Ramos (cell line): ENCODE data around the gene EXOC4.

ENCODE experiments used
- in situ Hi-C: fragments of 300-500 bp; cut with MboI; formaldehyde crosslinking; loops from one replicate; pipeline ENCODE4 v1.14.3; 2022; ENCODE audit warnings: low sequenced_read_pairs; ENCODE audit not compliant: unreplicated experiment

The EXOC4 gene

DNA sequence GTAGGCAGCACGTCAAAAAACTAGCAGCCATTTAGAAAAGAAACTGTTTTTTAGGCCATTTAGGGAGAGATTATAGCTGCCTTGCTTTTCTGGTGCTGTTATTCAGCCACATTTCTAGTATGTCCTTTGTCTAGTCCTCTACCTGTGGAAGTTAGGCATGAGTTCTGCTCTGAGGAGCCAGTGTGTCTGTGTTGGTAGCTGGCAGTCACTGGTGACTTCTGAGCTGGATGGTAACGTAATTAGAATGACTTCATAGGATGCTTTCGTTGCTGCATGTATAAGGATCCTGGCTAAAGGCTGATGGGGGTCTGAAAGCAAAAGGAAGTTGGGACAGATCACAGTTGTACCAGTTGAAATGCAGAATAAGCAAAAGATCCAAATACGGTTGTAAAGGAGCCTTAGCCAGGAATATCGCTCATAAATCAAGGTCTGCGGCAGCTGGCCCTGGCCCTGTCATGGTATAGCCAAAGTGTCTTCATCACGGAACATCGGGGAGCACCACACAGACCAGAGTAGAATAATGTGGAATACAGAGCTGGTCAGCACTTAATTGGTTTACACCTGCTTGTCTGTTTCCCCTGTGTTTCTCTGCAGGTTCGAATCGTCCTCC is 226.7 kb downstream of the EXOC4 start:
- in situ Hi-C loops: no loop called here

- in situ Hi-C loops: no loop called here
These were observed 228.0 kb downstream of the EXOC4 start for GRCh38 chr7:133480868-133481267.

DNA sequence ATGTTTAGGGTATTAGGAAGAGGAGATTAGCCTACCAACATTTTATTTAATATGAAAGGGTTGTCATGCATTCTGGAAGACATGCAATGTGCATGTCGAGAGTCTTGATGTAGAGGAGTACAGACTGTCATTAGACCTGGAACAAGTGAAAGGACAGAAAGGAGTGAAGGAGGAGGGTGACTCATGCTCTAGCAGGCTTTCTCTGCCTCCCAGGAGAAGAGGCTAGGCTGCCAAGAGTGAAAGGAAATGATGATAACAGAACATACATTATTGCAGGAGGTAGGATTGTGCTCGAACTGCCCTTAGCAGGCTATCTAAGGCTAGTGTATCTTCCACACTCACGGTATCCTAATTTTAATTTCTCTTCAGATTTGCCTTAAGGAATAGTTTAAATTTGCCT is 228.8 kb downstream of the EXOC4 start:
- in situ Hi-C loops: no loop called here

DNA sequence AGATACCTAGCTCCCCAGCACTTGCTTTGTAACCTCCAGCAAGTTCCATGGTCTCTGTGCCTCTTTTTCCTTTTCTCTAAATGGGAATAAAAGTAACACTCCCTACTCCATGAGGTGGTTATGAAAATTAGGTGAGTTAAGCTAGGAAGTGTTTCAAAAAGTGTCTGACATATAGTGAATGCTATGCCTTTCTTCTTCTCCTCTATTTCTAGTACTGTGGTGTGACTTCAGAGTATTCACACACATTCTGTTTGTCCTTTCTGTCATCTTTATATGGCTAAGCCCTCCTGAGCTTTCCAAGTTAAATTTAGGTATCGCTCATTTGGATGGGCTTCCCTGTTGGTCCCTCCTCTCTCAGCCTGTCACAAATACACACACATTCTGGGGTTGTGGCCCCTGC is 229.7 kb downstream of the EXOC4 start:
- in situ Hi-C loops: no loop called here

GRCh38 chr7:133484086-133484485 is 231.2 kb downstream of the EXOC4 start:
- in situ Hi-C loops: no loop called here

DNA sequence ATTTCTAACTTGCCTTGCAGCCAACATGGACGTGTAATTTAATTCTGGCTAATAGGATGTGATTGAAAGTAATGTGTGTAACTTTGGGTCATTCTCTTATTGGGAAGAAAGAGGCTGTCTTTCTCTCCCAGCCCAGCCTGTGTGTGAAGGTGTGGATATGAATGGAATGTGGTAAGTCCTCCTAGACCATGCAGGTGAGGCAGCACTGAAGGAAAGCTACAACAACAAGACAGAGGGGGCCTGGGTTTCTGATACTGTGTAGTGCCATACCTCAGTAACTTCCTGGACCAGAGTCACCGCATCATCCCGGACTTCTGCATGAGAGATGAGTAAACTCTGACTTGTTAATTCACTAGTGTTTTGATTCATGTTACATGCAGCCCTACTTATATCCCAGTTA is 237.0 kb downstream of the EXOC4 start:
- in situ Hi-C loops: no loop called here

- in situ Hi-C loops: no loop called here
These were observed 238.4 kb downstream of the EXOC4 start for GRCh38 chr7:133491201-133491691.

- in situ Hi-C loops: no loop called here
These were observed 239.2 kb downstream of the EXOC4 start for GRCh38 chr7:133491846-133492652.

DNA sequence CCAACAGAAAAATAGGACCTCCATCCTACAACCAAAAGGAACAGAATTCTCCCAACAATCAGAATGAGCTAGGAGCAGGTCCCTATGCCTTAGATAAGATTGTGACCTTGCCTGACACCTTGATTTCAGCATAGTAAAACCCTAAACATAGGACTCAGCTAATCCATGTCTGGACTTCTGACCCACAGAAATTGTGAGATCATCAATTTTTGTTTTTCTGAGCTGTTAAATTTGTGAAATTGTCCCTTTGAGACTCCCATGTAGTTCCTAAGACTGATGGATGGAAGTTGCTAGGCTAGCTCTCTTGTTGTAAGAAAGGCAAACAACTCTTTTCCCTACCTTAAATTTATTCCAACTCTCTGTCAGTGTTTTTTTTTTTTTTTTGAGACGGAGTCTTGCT is 244.2 kb downstream of the EXOC4 start:
- in situ Hi-C loops: no loop called here

GRCh38 chr7:133501771-133502170 is 248.9 kb downstream of the EXOC4 start:
- in situ Hi-C loops: no loop called here

DNA sequence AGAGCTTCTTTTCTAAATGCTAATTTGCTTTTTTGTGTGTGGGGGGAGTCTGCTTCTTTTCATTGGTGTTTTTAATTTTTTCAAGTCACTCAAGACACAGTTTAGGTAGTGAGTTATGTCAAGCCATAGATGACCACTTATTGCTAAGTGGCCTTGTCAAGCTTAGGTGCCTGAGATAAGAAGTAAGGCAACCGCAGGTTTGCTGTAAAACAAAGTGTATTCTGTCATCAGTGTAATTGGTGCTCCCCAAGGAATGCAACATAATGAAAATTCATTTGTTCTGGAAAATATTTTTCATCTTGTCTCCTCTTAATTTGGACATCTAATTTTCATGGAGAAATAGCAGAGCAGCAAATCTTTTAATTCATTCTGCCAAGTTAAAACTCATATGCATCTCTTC is 249.6 kb downstream of the EXOC4 start:
- in situ Hi-C loops: no loop called here

DNA sequence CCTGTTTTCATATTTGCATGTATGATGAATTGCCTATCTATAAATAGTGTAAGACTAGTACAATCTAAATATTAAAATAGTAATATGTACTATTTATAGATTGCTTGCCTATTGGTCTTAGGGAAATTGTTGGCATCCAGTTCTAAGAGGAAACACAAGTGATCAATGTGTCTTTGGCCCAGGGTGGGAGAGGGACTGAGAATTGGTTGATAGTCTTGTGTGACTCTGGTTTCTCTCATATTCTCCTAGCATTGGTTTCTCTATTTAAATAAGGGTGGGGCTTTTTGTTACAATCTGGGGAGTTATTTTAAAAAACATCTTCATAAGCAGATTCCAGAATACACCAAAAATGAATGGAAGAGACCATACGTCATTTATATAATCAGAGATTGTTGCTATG is 250.1 kb downstream of the EXOC4 start:
- in situ Hi-C loops: no loop called here

DNA sequence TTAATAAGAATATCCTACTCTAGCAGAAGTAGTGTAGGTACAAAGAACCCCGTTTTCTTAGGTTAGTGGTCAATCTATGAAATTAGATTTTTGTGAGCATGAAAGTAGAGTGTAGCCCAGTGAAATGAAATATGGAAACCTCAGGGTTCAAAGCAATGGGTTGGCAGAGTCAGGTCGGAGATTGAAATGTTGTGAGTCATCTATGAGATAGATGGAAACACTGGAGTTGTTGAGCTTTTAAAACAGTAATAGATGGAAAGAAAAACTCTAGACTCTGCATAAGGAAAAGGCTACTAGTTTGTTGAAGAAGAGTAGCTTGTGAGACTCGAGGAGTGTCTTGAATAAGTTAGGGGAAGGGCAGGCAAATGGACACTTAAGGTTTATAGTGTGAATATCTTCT is 251.9 kb downstream of the EXOC4 start:
- in situ Hi-C loops: no loop called here

GRCh38 chr7:133509822-133510221 is 256.9 kb downstream of the EXOC4 start:
- in situ Hi-C loops: no loop called here

GRCh38 chr7:133510326-133511055 is 257.6 kb downstream of the EXOC4 start:
- in situ Hi-C loops: no loop called here

- in situ Hi-C loops: no loop called here
These were observed 258.4 kb downstream of the EXOC4 start for GRCh38 chr7:133511252-133511651.

GRCh38 chr7:133511708-133512107 is 258.8 kb downstream of the EXOC4 start:
- in situ Hi-C loops: no loop called here

GRCh38 chr7:133512560-133512959 is 259.7 kb downstream of the EXOC4 start:
- in situ Hi-C loops: no loop called here

GRCh38 chr7:133513608-133514007 is 260.7 kb downstream of the EXOC4 start:
- in situ Hi-C loops: no loop called here

DNA sequence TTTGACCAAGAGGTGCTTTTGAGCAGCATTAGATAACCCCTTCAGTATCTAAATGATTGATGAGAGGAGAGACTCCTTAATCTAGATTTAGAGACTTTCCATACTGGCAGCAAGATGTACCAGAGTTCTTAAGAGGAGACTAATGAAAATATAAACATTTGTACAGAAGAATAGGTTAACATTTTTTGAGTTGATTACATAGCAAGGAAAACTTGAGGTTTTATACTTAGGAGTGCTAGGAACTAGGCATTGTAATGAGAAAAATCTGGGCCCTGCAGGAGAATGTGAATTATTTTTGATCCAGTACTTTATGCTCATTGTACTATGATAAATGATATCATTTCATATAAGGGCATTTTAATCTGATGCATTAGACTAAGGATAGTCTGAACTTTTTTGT is 261.7 kb downstream of the EXOC4 start:
- in situ Hi-C loops: no loop called here

GRCh38 chr7:133517766-133518165 is 264.9 kb downstream of the EXOC4 start:
- in situ Hi-C loops: no loop called here
